ENCODE data around the gene ITGA5. TPM values are rescaled to one million over a fixed set of nuclear protein-coding genes. Genes with fewer than 3 reads are reported as not detected.

The ITGA5 gene
- total and polyA plus RNA-seq, 2 experiments from 2014 or later: 7.3 to 23.7 TPM

- Histone ChIP-seq H3K9me2 (ENCODE audit: insufficient read depth) (no peaks in the 10 kb centered on the region), H3K4me1 (ENCODE audit: insufficient read depth) (peaks cover 12% of the 10 kb centered on the region), H2AFZ (no peak overlapping the region), H3K4me2 (no peak overlapping the region), H3K4me3 (no peak overlapping the region), H3F3A (replicated peaks; ENCODE audit: low read depth) (peaks cover 2% of the 10 kb centered on the region; the same call in 1 of the 2 replicates), H3K79me2 (replicated peaks; ENCODE audit: insufficient read depth) (no peaks in the 10 kb centered on the region), H4K20me1 (replicated peaks; ENCODE audit: insufficient read depth) (no peaks in the 10 kb centered on the region; the same call in 1 of the 2 replicates), H3K36me3 (ENCODE audit: insufficient read depth) (no peaks in the 10 kb centered on the region), H3K27me3 (ENCODE audit: insufficient read depth) (peaks cover 34% of the 10 kb centered on the region), H3K27ac (ENCODE audit: low read depth) (no peak overlapping the region)
- no peak for TF ChIP-seq ZNF462 (CRISPR knock-in tag; IDR thresholded peaks at IDR 0.05)
- no peak for TF ChIP-seq STAT1 (IDR thresholded peaks at IDR 0.05; ENCODE audit: unreplicated experiment)
- TF ChIP-seq JUNB (IDR thresholded peaks at IDR 0.05; ENCODE audit: unreplicated experiment): no peak
- TF ChIP-seq CREB1 (CRISPR knock-in tag; IDR thresholded peaks at IDR 0.05; ENCODE audit: low read depth): no peak
- no peak for TF ChIP-seq ZNF331 (CRISPR knock-in tag; IDR thresholded peaks at IDR 0.05; ENCODE audit: low read depth)
- no peak for TF ChIP-seq POLR2AphosphoS5 (IDR thresholded peaks at IDR 0.05; ENCODE audit: low read depth)
- TF ChIP-seq, protein P1, sequence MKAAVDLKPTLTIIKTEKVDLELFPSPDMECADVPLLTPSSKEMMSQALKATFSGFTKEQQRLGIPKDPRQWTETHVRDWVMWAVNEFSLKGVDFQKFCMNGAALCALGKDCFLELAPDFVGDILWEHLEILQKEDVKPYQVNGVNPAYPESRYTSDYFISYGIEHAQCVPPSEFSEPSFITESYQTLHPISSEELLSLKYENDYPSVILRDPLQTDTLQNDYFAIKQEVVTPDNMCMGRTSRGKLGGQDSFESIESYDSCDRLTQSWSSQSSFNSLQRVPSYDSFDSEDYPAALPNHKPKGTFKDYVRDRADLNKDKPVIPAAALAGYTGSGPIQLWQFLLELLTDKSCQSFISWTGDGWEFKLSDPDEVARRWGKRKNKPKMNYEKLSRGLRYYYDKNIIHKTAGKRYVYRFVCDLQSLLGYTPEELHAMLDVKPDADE (IDR thresholded peaks at IDR 0.05): no peak
- H3K27ac Mint-ChIP-seq: no peak overlapping the region
- no peaks in the 10 kb centered on the region for H3K9me3 Mint-ChIP-seq
- DNase-seq (ENCODE audit: low spot score) (no peak), ATAC-seq (no peak)
- H3K4me3 Mint-ChIP-seq: no peak overlapping the region
- H3K4me1 Mint-ChIP-seq: peaks cover 31% of the 10 kb centered on the region
- H3K36me3 Mint-ChIP-seq (ENCODE audit: low read depth): peaks cover 23% of the 10 kb centered on the region
- H3K27me3 Mint-ChIP-seq (ENCODE audit: insufficient read depth, low read depth, poor library complexity): peaks cover 28% of the 10 kb centered on the region
Measured at GRCh38 chr12:54373649-54374561, 45.2 kb downstream of the ITGA5 start.
